K562 (cell line): ENCODE data around the gene DGCR2. TPM values are rescaled to one million over a fixed set of nuclear protein-coding genes. Genes with fewer than 3 reads are reported as not detected.

ENCODE experiments used
- CREBBP ChIP-seq: IDR thresholded peaks from one replicate; pipeline ENCODE4 v1.6.1; 2012; ENCODE audit warnings: low read depth, mild to moderate bottlenecking, control low read depth, inconsistent platforms, low read length
- MTA2 ChIP-seq: fragments of 450-650 bp; IDR thresholded peaks from 2 replicates; pipeline ENCODE4 v1.6.1; 2016; ENCODE audit warnings: low read depth
- SRSF3 ChIP-seq: fragments of 200-400 bp; formaldehyde crosslinking; IDR thresholded peaks from 2 replicates; pipeline ENCODE4 v1.6.1; 2016; ENCODE audit warnings: mild to moderate bottlenecking, low read length, moderate library complexity; ENCODE audit not compliant: insufficient read depth
- ZBTB1 ChIP-seq: sonication (generic); formaldehyde crosslinking; IDR thresholded peaks from 2 replicates; pipeline ENCODE4 v1.8.1; 2023; ENCODE audit warnings: missing genetic modification reagents, low read depth, mild to moderate bottlenecking, borderline replicate concordance
- ZFP30 ChIP-seq: fragments of 250-450 bp; sonication (Bioruptor Pico); IDR thresholded peaks from 2 replicates; pipeline ENCODE4 v1.8.0; 2022; ENCODE audit warnings: moderate library complexity, mild to moderate bottlenecking, inconsistent platforms, borderline replicate concordance
- ZNF699 ChIP-seq: fragments of 250-450 bp; sonication (Bioruptor Pico); IDR thresholded peaks from 2 replicates; pipeline ENCODE4 v1.8.0; 2021; ENCODE audit warnings: mild to moderate bottlenecking, moderate library complexity; ENCODE audit not compliant: insufficient replicate concordance
- ZNF740 ChIP-seq, 3 experiments: fragments of 200-800 bp in 1 of 3; sonication (Bioruptor generic) in 1 of 3; sonication (generic) in 1 of 3; formaldehyde crosslinking in 1 of 3; IDR thresholded peaks; 2 replicates each; pipeline versions ENCODE4 v1.6.1 to v1.8.0; 2016 to 2022; ENCODE audit warnings: mild to moderate bottlenecking in 2 of 3, missing compliant biosample characterization in 2 of 3, missing genetic modification characterization in 2 of 3, missing genetic modification reagents in 1 of 3
- polyA plus RNA-seq, 8 experiments: library from polyadenylated mRNA; depleted of rRNA in 4 of 8; stranded (reverse) in 5 of 8; unstranded in 3 of 8; fragments of >200 nt; fragmentation: Nextera tagmentation in 2 of 8; fragmentation: Illumina TruSeq in 1 of 8; extraction: Ambion mirVana in 2 of 8; extraction: Trizol in 1 of 8; gene quantifications; 2 replicates each; pipeline versions ENCODE4 v1.2.1 to v1.2.3, GENCODE V29; 2011 to 2014; ENCODE audit warnings: inconsistent platforms in 1 of 8, missing spikeins in 1 of 8
- total RNA-seq, 7 experiments: library from RNA; depleted of rRNA in 6 of 7; stranded (reverse); fragments of >200 nt in 6 of 7; fragmentation: Illumina TruSeq in 2 of 7; extraction: Trizol in 2 of 7; gene quantifications; 2 replicates each; pipeline versions ENCODE4 v1.2.1 to v1.2.3, GENCODE V29; 2011 to 2021; ENCODE audit warnings: low replicate concordance in 1 of 7
- TF ChIP-seq, protein P1 (sequence below): sonication (generic); formaldehyde crosslinking; IDR thresholded peaks from 2 replicates; pipeline ENCODE4 v1.8.0; 2023; ENCODE audit warnings: missing genetic modification reagents, mild to moderate bottlenecking, borderline replicate concordance
- TF ChIP-seq, protein P2 (sequence below): sonication (generic); formaldehyde crosslinking; IDR thresholded peaks from 2 replicates; pipeline ENCODE4 v1.9.0; 2022; ENCODE audit warnings: mild to moderate bottlenecking, missing genetic modification reagents

Gene DGCR2
- total and polyA plus RNA-seq, 9 of the 15 experiments (the other 6 are each of a cell fraction or from before 2014, with no cell fraction given), result 0.69 to 101 (median 56.4) TPM

- TF ChIP-seq ZNF740 (CRISPR knock-in tag; IDR thresholded peaks at IDR 0.05), result 0 out of 2 replicates have a peak, but pooled peaks have one; percentile 38
- TF ChIP-seq ZNF740 (tag; IDR thresholded peaks at IDR 0.05), result no peak
- TF ChIP-seq SRSF3, result no peak
- TF ChIP-seq ZNF699, result peak; percentile 20
- no peak for TF ChIP-seq ZFP30 (CRISPR knock-in tag)
- TF ChIP-seq, protein P1, sequence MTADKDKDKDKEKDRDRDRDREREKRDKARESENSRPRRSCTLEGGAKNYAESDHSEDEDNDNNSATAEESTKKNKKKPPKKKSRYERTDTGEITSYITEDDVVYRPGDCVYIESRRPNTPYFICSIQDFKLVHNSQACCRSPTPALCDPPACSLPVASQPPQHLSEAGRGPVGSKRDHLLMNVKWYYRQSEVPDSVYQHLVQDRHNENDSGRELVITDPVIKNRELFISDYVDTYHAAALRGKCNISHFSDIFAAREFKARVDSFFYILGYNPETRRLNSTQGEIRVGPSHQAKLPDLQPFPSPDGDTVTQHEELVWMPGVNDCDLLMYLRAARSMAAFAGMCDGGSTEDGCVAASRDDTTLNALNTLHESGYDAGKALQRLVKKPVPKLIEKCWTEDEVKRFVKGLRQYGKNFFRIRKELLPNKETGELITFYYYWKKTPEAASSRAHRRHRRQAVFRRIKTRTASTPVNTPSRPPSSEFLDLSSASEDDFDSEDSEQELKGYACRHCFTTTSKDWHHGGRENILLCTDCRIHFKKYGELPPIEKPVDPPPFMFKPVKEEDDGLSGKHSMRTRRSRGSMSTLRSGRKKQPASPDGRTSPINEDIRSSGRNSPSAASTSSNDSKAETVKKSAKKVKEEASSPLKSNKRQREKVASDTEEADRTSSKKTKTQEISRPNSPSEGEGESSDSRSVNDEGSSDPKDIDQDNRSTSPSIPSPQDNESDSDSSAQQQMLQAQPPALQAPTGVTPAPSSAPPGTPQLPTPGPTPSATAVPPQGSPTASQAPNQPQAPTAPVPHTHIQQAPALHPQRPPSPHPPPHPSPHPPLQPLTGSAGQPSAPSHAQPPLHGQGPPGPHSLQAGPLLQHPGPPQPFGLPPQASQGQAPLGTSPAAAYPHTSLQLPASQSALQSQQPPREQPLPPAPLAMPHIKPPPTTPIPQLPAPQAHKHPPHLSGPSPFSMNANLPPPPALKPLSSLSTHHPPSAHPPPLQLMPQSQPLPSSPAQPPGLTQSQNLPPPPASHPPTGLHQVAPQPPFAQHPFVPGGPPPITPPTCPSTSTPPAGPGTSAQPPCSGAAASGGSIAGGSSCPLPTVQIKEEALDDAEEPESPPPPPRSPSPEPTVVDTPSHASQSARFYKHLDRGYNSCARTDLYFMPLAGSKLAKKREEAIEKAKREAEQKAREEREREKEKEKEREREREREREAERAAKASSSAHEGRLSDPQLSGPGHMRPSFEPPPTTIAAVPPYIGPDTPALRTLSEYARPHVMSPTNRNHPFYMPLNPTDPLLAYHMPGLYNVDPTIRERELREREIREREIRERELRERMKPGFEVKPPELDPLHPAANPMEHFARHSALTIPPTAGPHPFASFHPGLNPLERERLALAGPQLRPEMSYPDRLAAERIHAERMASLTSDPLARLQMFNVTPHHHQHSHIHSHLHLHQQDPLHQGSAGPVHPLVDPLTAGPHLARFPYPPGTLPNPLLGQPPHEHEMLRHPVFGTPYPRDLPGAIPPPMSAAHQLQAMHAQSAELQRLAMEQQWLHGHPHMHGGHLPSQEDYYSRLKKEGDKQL (CRISPR knock-in tag), result peak; percentile 89; the same call in 1 of the 2 replicates
- peak; percentile 74; the same call in 1 of the 2 replicates for TF ChIP-seq ZBTB1 (CRISPR knock-in tag)
- TF ChIP-seq MTA2, result no peak
- TF ChIP-seq, protein P2, sequence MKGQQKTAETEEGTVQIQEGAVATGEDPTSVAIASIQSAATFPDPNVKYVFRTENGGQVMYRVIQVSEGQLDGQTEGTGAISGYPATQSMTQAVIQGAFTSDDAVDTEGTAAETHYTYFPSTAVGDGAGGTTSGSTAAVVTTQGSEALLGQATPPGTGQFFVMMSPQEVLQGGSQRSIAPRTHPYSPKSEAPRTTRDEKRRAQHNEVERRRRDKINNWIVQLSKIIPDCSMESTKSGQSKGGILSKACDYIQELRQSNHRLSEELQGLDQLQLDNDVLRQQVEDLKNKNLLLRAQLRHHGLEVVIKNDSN, result peak; percentile 30; the same call in 1 of the 2 replicates
- no peak for TF ChIP-seq CREBBP
Measured at GRCh38 chr22:19063581-19064353, 58.4 kb downstream of the DGCR2 start (continued).
